GM20000 (cell line): ENCODE data around the gene TGM5.

Experiments
- DNase-seq: peaks from one replicate; pipeline ENCODE4 v3.0.0; 2012; ENCODE audit warnings: low spot score
- TF ChIP-seq, protein P1 (sequence below): IDR thresholded peaks from 2 replicates; pipeline ENCODE4 v1.5.1; 2012; ENCODE audit warnings: mild to moderate bottlenecking, control low read depth; ENCODE audit errors: extremely low read depth, missing control alignments

The TGM5 gene

GRCh38 chr15:43242616-43243015 is 24.1 kb downstream of the TGM5 start:
- no peak for DNase-seq
- TF ChIP-seq, protein P1, sequence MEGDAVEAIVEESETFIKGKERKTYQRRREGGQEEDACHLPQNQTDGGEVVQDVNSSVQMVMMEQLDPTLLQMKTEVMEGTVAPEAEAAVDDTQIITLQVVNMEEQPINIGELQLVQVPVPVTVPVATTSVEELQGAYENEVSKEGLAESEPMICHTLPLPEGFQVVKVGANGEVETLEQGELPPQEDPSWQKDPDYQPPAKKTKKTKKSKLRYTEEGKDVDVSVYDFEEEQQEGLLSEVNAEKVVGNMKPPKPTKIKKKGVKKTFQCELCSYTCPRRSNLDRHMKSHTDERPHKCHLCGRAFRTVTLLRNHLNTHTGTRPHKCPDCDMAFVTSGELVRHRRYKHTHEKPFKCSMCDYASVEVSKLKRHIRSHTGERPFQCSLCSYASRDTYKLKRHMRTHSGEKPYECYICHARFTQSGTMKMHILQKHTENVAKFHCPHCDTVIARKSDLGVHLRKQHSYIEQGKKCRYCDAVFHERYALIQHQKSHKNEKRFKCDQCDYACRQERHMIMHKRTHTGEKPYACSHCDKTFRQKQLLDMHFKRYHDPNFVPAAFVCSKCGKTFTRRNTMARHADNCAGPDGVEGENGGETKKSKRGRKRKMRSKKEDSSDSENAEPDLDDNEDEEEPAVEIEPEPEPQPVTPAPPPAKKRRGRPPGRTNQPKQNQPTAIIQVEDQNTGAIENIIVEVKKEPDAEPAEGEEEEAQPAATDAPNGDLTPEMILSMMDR, result no peak

GRCh38 chr15:43241100-43241499 is 25.6 kb downstream of the TGM5 start:
- TF ChIP-seq, protein P1, result no peak
- DNase-seq, result no peak

GRCh38 chr15:43239732-43240491 is 26.8 kb downstream of the TGM5 start:
- peak; percentile 55 for DNase-seq
- TF ChIP-seq, protein P1, result no peak

DNA sequence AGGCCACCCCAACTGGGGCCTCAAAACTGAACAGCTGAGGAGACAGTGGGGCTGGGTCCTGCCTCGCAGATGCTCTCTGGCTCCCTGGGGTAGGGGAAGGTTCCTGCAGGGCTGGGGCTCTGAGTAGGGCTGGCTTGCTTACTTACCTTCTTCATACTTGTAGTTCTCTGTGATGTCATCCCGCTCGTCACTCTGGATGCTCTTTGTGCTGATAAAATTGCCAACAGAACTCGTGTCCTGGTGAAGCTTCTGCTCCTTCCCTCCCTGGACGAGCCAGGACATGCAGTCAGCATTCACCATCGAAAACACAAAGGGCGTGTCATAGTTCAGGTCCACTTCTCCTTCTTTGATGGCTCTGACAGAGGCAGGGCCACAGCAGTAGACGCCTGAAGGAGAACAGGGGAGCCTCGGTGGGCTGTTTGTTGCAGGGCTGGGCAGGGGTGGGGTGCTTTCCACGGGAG is 28.0 kb downstream of the TGM5 start:
- no peak for DNase-seq
- TF ChIP-seq, protein P1, result no peak

DNA sequence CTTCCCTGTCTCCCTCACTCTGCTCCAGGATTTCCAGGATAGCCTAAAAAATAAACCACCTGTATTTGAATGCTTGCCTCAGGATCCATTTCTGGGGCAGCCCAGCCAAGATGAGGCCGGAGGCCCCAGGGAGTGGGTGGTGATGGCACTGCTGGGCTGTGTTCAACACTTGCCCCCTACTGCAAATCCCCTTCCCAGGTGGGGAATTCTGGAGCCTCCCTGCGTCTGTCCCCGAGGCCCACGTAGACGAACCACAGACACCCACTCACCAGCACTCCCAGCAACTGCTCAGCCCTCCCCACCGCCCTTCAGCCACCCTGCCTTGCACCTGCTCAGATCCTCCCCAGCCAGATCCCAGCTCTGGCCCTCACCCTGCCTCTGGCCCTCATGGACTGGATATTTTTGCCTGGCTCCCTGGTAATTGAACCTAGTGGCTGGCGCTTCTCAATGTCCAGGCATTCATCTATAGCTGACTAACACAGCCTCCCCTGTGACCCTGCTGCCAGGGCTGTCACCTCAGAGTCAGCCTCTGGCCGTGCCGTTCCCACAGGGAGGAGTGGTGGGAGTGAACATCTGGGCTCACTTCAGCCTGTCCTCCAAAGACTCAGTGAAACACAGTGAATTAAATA is 28.8 kb downstream of the TGM5 start:
- no peak for DNase-seq
- TF ChIP-seq, protein P1, result no peak

- no peak for DNase-seq
- TF ChIP-seq, protein P1, result no peak
These were observed 31.2 kb downstream of the TGM5 start for GRCh38 chr15:43235536-43235935.

GRCh38 chr15:43232289-43232874 is 34.3 kb downstream of the TGM5 start:
- TF ChIP-seq, protein P1, result no peak
- DNase-seq, result no peak
